GM19468 (cell line): ENCODE results near the gene ACY1.
"Not testable (repeated sequence)": the region's sequence is repeated elsewhere in the genome, so short reads cannot be mapped to it uniquely, and the experiment has no call there.

Experiments
- ATAC-seq: cut with Tn5 transposase; IDR thresholded peaks from one replicate; pipeline ENCODE4 v1.9.1; 2021; ENCODE audit warnings: mild to moderate bottlenecking, moderate library complexity, moderate number of reproducible peaks; ENCODE audit not compliant: unreplicated experiment; ENCODE audit errors: extremely low read depth

The ACY1 gene

GRCh38 chr3:51980253-51980652 is 3.1 kb upstream of the ACY1 start:
- no peak for ATAC-seq

DNA sequence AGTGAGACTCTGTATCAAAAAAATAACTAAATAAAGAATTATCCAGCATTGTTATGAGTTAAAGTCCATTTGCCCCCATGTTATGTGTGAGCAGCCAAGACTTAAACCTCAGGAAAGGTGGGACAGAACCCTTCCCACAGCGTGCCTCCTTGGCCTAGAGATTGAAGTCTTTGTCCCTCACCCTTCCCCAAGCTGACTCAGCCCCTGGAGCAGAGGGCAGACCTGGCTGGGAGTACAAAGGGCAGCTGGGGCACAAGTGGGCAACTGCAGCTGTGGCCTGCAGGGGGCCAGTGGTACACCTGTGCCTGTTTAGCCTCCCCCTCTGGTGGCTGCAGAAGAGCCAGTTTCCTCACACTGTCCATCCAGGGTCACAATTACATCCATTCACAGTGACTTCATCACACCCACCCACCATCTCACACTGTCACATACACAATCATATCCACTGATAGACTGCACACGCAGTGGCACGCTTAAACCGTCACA is 940 bp upstream of the ACY1 start:
- peak; percentile 20 for ATAC-seq

DNA sequence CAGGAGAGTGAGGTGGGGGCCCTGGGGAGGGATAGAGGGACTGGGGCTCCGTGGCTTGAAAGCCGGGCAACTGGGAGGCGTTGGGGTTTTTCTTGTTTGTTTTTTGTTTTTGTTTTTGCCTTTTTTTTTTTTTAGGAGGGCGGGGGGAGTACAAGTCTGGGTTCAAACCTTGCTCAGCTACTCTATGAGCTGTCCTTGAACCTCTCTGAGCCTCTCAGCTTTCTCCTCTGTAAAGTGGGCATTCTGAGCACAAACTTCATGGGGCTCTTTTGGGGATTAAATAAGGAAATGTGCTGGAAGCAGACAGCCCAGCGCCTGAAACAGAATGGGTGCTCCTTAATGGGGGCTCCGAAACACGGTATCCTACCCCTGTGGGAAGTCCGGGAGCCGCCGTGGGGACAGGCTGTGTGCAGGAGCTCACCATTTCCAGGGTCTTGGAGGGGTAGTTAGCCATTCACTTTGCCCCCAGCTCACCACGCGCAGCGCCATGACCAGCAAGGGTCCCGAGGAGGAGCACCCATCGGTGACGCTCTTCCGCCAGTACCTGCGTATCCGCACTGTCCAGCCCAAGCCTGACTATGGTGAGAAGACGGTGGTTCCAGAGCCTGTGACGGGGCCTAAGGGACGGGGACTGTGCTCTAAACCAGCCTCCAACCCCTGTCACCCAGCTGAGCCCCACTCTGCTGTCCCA is 388 bp downstream of the ACY1 start:
- no peak for ATAC-seq

DNA sequence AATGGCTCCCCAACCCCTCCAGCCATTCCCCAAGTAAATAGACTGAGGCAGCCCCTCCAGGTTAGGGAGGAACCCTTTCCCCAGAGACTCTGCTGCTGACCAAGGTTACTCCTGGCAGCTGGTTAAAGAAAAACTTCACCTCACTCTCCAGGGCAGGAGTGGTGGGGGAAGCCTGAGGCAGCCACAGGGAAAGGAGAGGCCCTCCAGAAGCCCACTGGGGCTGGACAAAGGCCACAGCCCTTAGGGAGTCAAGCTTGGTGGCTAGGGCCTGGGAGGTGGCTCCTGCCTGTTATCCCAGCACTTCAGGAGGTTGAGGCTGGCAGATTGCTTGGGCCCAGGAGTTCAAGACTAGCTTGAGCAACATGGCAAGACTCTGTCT is 923 bp downstream of the ACY1 start:
- no peak for ATAC-seq

DNA sequence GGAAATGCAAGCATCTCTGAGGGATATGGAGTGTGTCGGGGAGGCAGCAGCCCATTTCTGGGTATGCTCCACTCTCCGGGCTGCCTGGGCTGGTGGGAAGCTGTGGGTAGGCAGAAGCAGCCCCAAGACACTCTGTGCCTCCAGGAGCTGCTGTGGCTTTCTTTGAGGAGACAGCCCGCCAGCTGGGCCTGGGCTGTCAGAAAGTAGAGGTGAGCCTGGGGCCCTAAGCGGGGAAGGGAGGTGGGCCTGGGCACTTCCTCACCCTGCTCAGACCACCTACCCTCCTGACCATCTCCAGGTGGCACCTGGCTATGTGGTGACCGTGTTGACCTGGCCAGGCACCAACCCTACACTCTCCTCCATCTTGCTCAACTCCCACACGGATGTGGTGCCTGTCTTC is 1.7 kb downstream of the ACY1 start:
- ATAC-seq, result no peak

DNA sequence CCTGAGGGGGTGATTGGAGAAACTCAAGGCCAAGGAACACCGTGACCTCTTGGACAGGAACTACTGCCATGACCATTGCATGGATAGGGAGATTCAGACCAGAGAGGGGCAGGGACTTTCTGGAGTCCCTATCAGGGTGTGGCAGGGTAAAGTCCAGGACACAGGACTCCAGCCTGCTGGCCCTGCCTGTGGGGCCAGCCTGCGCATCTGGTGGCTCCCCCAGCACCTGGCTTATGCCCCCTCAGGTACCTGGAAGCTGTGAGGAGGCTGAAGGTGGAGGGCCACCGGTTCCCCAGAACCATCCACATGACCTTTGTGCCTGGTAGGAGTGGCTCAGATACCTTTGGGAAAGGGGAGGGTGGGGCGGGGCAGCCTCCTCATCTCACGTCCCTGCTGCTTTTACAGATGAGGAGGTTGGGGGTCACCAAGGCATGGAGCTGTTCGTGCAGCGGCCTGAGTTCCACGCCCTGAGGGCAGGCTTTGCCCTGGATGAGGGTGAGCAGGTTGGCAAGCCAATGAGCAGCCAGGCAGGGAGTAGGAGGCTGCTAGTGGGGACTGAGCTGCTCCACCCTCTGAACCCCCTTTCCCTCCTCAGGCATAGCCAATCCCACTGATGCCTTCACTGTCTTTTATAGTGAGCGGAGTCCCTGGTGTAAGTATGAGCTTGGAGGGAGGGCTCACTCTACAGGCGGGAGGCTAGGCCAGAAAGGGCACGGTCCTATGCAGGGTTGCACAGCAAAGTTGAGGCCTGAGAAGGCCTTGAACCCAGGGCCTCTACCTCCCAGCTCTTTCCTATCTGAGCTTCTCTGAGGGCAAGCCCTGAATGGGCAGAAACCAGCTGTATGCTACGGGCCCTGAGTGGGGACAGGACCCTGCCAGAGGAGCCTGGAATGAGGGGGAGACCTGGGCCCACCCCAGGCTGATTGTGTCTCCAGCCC is 2.9 kb downstream of the ACY1 start:
- no peak for ATAC-seq

- no peak for ATAC-seq
Observed at GRCh38 chr3:51987568-51987967, 4.2 kb downstream of the ACY1 start.

DNA sequence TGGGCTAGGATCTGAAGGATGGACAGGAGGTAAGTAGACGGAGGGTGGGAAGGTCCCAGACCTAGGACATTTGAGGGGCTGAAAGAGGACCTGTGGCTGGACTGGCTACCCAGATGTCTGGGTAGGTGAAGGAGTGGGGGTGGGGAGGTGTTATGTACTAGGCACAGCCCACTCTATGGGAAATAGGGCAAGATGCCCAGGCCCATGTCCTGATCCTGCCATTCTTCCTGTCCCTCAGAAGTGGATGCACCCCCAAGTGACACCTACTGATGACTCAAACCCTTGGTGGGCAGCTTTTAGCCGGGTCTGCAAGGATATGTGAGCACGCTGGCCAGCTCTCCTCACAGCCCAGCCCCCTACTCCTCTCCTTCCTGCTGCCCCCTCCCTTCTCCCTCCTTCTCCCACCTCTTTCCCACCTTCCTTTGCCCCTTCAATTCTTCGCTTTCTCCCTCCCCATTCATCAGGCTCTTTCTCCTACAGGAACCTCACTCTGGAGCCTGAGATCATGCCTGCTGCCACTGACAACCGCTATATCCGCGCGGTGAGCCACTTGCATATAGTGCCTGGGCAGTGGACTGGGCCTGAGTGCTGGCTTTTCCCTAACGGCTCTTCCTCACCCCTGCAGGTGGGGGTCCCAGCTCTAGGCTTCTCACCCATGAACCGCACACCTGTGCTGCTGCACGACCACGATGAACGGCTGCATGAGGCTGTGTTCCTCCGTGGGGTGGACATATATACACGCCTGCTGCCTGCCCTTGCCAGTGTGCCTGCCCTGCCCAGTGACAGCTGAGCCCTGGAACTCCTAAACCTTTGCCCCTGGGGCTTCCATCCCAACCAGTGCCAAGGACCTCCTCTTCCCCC is 5.2 kb downstream of the ACY1 start:
- no peak for ATAC-seq

GRCh38 chr3:51990501-51990971 is 7.2 kb downstream of the ACY1 start:
- ATAC-seq, result not testable (repeated sequence)

DNA sequence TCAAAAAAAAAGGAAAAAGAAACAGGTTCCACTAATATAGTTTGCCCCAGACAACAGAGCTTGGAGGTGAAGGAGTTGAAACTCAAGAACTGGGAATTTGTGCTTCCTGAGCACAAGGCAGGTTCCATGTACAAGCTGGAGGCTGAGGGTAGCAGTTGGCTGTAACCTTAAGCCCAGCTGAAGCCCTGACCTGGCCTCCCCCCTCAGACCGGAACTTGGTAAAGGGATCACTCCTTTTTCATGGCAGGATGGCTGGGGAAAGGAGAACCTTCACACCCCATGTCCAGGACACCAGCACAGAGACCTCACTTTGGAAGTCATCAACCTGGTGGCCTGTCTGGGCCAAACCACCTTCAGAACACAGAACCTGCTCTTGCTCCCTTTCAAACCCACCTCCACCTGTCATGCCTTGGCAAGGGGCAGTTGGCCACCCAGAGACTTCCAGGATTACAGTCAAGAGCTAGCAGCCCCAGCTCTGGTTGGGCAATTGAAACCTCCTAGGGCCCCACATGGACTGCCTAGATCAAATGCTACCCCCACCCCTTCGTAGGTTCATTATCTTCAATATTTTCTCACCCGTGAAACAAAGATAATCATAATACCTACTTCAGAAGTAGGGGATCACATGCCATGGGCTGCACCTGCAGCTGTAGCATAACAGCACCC is 8.8 kb downstream of the ACY1 start:
- ATAC-seq, result no peak

DNA sequence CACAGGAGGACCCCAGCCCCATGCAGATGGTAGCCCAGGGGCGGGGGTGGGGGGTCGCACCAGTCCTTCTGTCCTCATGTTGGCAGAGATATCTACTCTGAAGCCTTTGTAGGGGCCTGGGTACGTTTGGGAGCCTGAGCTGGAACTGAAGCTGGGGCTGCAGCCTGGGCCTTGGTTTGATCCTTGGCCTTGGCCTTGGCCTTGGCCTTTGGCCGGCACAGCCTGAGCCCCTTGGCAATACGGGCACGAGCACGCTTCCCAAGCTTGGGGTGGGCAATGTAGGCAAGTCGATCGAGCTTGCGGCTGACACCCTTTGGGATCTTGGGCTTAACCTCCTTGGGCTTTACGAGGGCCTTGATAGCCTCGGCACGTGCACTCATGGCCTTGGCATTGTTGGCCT is 10.3 kb downstream of the ACY1 start:
- ATAC-seq, result not testable (repeated sequence)

GRCh38 chr3:51994530-51994929 is 11.2 kb downstream of the ACY1 start:
- no peak for ATAC-seq

- no peak for ATAC-seq
Observed at GRCh38 chr3:51995346-51996163, 12.2 kb downstream of the ACY1 start, which contains the start of gene RPL29. Gene RPL29 (minus strand): TSS chr3:51995895. CDS start chr3:51995461, 434 bp downstream.

- ATAC-seq, result no peak
Observed at GRCh38 chr3:51997172-51997571, 13.8 kb downstream of the ACY1 start.

DNA sequence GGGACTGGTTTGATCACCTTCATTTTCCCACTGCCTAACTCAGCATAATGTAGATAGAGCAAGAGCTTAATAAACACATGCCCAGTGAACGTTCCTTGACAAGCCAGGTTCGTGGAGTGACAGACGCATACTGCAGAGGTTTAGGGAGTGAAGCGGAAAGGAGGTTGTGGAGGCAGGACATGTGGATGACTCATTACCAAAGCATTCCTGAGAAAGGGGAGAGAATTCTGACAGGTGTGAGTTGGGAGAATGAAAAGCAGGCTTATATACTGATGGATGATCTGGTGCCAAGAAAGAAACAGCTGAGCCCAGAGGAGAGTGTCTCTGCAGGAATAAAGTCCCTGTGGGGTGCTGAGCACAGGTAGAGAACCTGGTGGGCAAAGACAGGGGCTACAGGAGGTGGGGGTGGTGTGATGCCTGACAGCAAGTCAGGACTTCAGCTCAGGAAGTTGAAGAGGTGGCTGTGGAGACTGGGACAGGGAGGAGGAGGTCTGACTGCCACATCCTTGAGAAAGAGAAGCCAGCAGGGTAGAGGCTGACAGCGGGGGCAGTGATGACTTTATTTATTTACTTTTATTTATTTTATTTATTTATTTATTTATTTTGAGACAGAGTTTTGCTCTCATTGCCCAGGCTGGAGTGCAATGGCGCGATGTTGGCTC is 14.7 kb downstream of the ACY1 start:
- ATAC-seq, result no peak

- no peak for ATAC-seq
Observed at GRCh38 chr3:51998774-51999173, 15.4 kb downstream of the ACY1 start.

DNA sequence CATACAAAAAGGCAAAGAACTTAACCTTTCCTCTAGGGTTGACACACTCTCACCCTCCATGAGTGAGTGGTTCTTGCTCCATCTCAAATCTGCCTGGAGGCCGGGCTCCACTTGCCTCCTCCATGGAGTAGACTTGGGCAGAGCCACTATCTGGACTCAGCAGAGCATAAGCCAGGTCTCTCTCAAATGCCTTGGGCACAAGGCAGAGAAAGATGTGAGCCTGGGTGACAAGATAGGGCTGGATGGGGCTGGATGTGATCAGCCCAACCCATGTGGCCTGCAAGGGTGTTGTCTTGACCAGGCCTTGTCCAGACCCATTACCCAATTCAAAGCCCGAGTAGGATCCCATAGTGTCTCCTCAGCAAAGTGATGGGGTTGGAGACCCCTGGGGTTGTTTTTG is 16.5 kb downstream of the ACY1 start:
- ATAC-seq, result no peak

GRCh38 chr3:52001443-52001974 is 18.2 kb downstream of the ACY1 start:
- ATAC-seq, result no peak
